ENCODE data around the gene FAF2.

Gene FAF2

GRCh38 chr5:176416965-176417364 is 31.2 kb upstream of the FAF2 start:
- DNase-seq: no peak
- Histone ChIP-seq H3K36me3 (no peaks in the 10 kb centered on the region), H3K4me1 (no peaks in the 10 kb centered on the region), H3K27me3 (no peaks in the 10 kb centered on the region; the same call in 1 of the 2 replicates), H3K4me3 (ENCODE audit: low read depth, low read length) (no peak overlapping the region), H3K9me3 (no peaks in the 10 kb centered on the region)
- no peak for TF ChIP-seq CTCF (IDR thresholded peaks at IDR 0.05; ENCODE audit: low read depth, low read length)

- H3K9me3 ChIP-seq: no peaks in the 10 kb centered on the region
- H3K36me3 ChIP-seq: no peaks in the 10 kb centered on the region
- H3K4me3 ChIP-seq (ENCODE audit: low read depth, low read length): no peak overlapping the region
- TF ChIP-seq CTCF (IDR thresholded peaks at IDR 0.05; ENCODE audit: low read depth, low read length): no peak
- DNase-seq: no peak
- no peaks in the 10 kb centered on the region for H3K4me1 ChIP-seq
- H3K27me3 ChIP-seq: no peaks in the 10 kb centered on the region; the same call in 1 of the 2 replicates
Observed at GRCh38 chr5:176418251-176418650, 29.9 kb upstream of the FAF2 start.

- Histone ChIP-seq H3K9me3 (no peaks in the 10 kb centered on the region), H3K4me1 (no peaks in the 10 kb centered on the region), H3K27me3 (no peaks in the 10 kb centered on the region; the same call in 1 of the 2 replicates), H3K4me3 (ENCODE audit: low read depth, low read length) (no peak overlapping the region), H3K36me3 (no peaks in the 10 kb centered on the region)
- TF ChIP-seq CTCF (IDR thresholded peaks at IDR 0.05; ENCODE audit: low read depth, low read length): no peak
- no peak for DNase-seq
Observed at GRCh38 chr5:176420086-176420485, 28.1 kb upstream of the FAF2 start.

GRCh38 chr5:176420972-176421544 is 27.1 kb upstream of the FAF2 start:
- Histone ChIP-seq H3K9me3 (no peaks in the 10 kb centered on the region), H3K36me3 (no peaks in the 10 kb centered on the region), H3K4me1 (no peaks in the 10 kb centered on the region), H3K27me3 (no peaks in the 10 kb centered on the region; the same call in 1 of the 2 replicates), H3K4me3 (ENCODE audit: low read depth, low read length) (no peak overlapping the region)
- no peak for TF ChIP-seq CTCF (IDR thresholded peaks at IDR 0.05; ENCODE audit: low read depth, low read length)
- no peak for DNase-seq

GRCh38 chr5:176424181-176424580 is 24.0 kb upstream of the FAF2 start:
- no peaks in the 10 kb centered on the region for H3K36me3 ChIP-seq
- no peak overlapping the region for H3K4me3 ChIP-seq (ENCODE audit: low read depth, low read length)
- H3K4me1 ChIP-seq: no peaks in the 10 kb centered on the region
- no peak for TF ChIP-seq CTCF (IDR thresholded peaks at IDR 0.05; ENCODE audit: low read depth, low read length)
- H3K9me3 ChIP-seq: no peaks in the 10 kb centered on the region
- no peak for DNase-seq
- H3K27me3 ChIP-seq: no peaks in the 10 kb centered on the region; the same call in 1 of the 2 replicates

GRCh38 chr5:176425138-176425537 is 23.0 kb upstream of the FAF2 start:
- Histone ChIP-seq H3K27me3 (no peaks in the 10 kb centered on the region; the same call in 1 of the 2 replicates), H3K9me3 (no peaks in the 10 kb centered on the region), H3K4me1 (no peaks in the 10 kb centered on the region), H3K4me3 (ENCODE audit: low read depth, low read length) (no peak overlapping the region), H3K36me3 (no peaks in the 10 kb centered on the region)
- TF ChIP-seq CTCF (IDR thresholded peaks at IDR 0.05; ENCODE audit: low read depth, low read length): no peak
- DNase-seq: no peak

All from BE2C (cell line).